Neural progenitor cell (in vitro differentiated cells): ENCODE results near the gene TMEM107. TPM values are rescaled to one million over a fixed set of nuclear protein-coding genes. Genes with fewer than 3 reads are reported as not detected.

Experiments
- DNase-seq: peaks from one replicate; pipeline ENCODE4 v3.0.0-alpha.2; 2016; ENCODE audit warnings: low spot score
- H2AFZ ChIP-seq: fragments of 200-600 bp; sonication (generic); replicated peaks from 2 replicates; pipeline ENCODE4 v1.6.1; 2016; ENCODE audit warnings: antibody characterized with exemption
- H3F3A ChIP-seq: fragments of 200-600 bp; sonication (generic); 2 replicates; pipeline ENCODE4 v1.6.1; 2016; ENCODE audit warnings: antibody characterized with exemption, low read depth
- H3K27ac ChIP-seq: fragments of 200-600 bp; sonication (generic); 2 replicates; pipeline ENCODE4 v1.5.1; 2016; ENCODE audit warnings: mild to moderate bottlenecking
- H3K27me3 ChIP-seq: fragments of 200-600 bp; sonication (generic); 2 replicates; pipeline ENCODE4 v1.6.1; 2016; ENCODE audit warnings: mild to moderate bottlenecking, moderate library complexity
- H3K36me3 ChIP-seq: fragments of 200-600 bp; sonication (generic); 2 replicates; pipeline ENCODE4 v1.5.1; 2016
- H3K4me1 ChIP-seq: fragments of 200-600 bp; sonication (generic); 2 replicates; pipeline ENCODE4 v1.6.1; 2016; ENCODE audit warnings: mixed run types
- H3K4me2 ChIP-seq: fragments of 200-600 bp; sonication (generic); 2 replicates; pipeline ENCODE4 v1.6.1; 2016
- H3K4me3 ChIP-seq: fragments of 200-600 bp; sonication (generic); 2 replicates; pipeline ENCODE4 v1.5.1; 2016
- H3K79me2 ChIP-seq: fragments of 200-600 bp; sonication (generic); 2 replicates; pipeline ENCODE4 v1.6.1; 2016; ENCODE audit warnings: low read depth
- H3K9ac ChIP-seq: fragments of 200-600 bp; sonication (generic); 2 replicates; pipeline ENCODE4 v1.6.1; 2016
- H3K9me3 ChIP-seq: fragments of 200-600 bp; sonication (generic); 2 replicates; pipeline ENCODE4 v1.5.1; 2016; ENCODE audit warnings: low read depth
- H4K20me1 ChIP-seq: fragments of 200-600 bp; sonication (generic); 2 replicates; pipeline ENCODE4 v1.6.1; 2016; ENCODE audit warnings: low read depth
- H3K27ac Mint-ChIP-seq: 3 replicates; pipeline ENCODE4 v1.8.0; 2021; ENCODE audit warnings: mixed read lengths
- H3K27me3 Mint-ChIP-seq: 2 replicates; pipeline ENCODE4 v1.8.0; 2022; ENCODE audit warnings: low read depth, mild to moderate bottlenecking, inconsistent platforms, moderate library complexity, mixed read lengths; ENCODE audit not compliant: insufficient read depth
- H3K36me3 Mint-ChIP-seq: 3 replicates; pipeline ENCODE4 v1.8.0; 2021; ENCODE audit warnings: mixed read lengths
- H3K4me1 Mint-ChIP-seq: 3 replicates; pipeline ENCODE4 v1.8.0; 2021; ENCODE audit warnings: mixed read lengths
- H3K4me3 Mint-ChIP-seq: 3 replicates; pipeline ENCODE4 v1.8.0; 2021; ENCODE audit warnings: mild to moderate bottlenecking, moderate library complexity, mixed read lengths
- H3K9me3 Mint-ChIP-seq: 3 replicates; pipeline ENCODE4 v1.8.0; 2020; ENCODE audit warnings: mixed read lengths
- CTCF ChIP-seq: fragments of 200-600 bp; sonication (generic); IDR thresholded peaks from 2 replicates; pipeline ENCODE4 v1.5.1; 2017; ENCODE audit warnings: antibody characterized with exemption, mild to moderate bottlenecking
- EZH2 ChIP-seq: fragments of 200-600 bp; sonication (generic); IDR thresholded peaks from 2 replicates; pipeline ENCODE4 v1.6.1; 2017; ENCODE audit warnings: antibody characterized with exemption, mild to moderate bottlenecking, moderate library complexity
- EZH2phosphoT487 ChIP-seq: fragments of 200-600 bp; sonication (generic); IDR thresholded peaks from 2 replicates; pipeline ENCODE4 v1.6.1; 2017; ENCODE audit warnings: antibody characterized with exemption
- total RNA-seq: library from RNA; depleted of rRNA; stranded (reverse); fragments of >200 nt; gene quantifications from 2 replicates; pipeline ENCODE4 v1.2.3, GENCODE V29; 2015; ENCODE audit warnings: low replicate concordance

Gene TMEM107
- total RNA-seq, 1 donor from 2014 or later, result 26.0 TPM

GRCh38 chr17:8222630-8223355 lies 46.6 kb upstream of the TMEM107 start:
- H3K79me2 ChIP-seq, result no peaks in the 10 kb centered on the region
- DNase-seq, result peak; percentile 92
- peaks cover 57% of the 10 kb centered on the region for H3K4me1 Mint-ChIP-seq
- peaks cover 71% of the 10 kb centered on the region for H3F3A ChIP-seq
- H3K9me3 ChIP-seq, result no peaks in the 10 kb centered on the region
- H3K4me2 ChIP-seq, result peak overlapping the region; percentile 87
- H3K27ac ChIP-seq, result peak overlapping the region; percentile 40
- peak overlapping the region; percentile 17 for H3K9ac ChIP-seq
- H3K4me3 Mint-ChIP-seq, result peak overlapping the region; percentile 98
- H3K27me3 Mint-ChIP-seq, result peaks cover 49% of the 10 kb centered on the region
- no peaks in the 10 kb centered on the region for H3K27me3 ChIP-seq
- H2AFZ ChIP-seq, result peak overlapping the region; percentile 69
- H3K4me1 ChIP-seq, result no peaks in the 10 kb centered on the region
- peak overlapping the region; percentile 100 for H3K27ac Mint-ChIP-seq
- peaks cover 33% of the 10 kb centered on the region for H3K9me3 Mint-ChIP-seq
- H3K4me3 ChIP-seq, result peak overlapping the region; percentile 91
- no peaks in the 10 kb centered on the region for H3K36me3 ChIP-seq
- peaks cover 22% of the 10 kb centered on the region for H3K36me3 Mint-ChIP-seq
- TF ChIP-seq EZH2 (no peak), CTCF (no peak), EZH2phosphoT487 (peak; percentile 9)
- H4K20me1 ChIP-seq, result peaks cover 13% of the 10 kb centered on the region

- no peaks in the 10 kb centered on the region for H3K27me3 ChIP-seq
- H3K9ac ChIP-seq, result no peak overlapping the region
- H3K4me3 ChIP-seq, result peak overlapping the region; percentile 91
- no peak overlapping the region for H3K27ac ChIP-seq
- no peak overlapping the region for H2AFZ ChIP-seq
- Mint-ChIP-seq H3K9me3 (peaks cover 33% of the 10 kb centered on the region), H3K36me3 (peaks cover 19% of the 10 kb centered on the region), H3K27me3 (peaks cover 47% of the 10 kb centered on the region), H3K27ac (peak overlapping the region; percentile 100), H3K4me1 (peaks cover 53% of the 10 kb centered on the region), H3K4me3 (peak overlapping the region; percentile 98)
- peak overlapping the region; percentile 87 for H3K4me2 ChIP-seq
- no peaks in the 10 kb centered on the region for H3K36me3 ChIP-seq
- no peaks in the 10 kb centered on the region for H3K9me3 ChIP-seq
- no peaks in the 10 kb centered on the region for H3K79me2 ChIP-seq
- DNase-seq, result peak; percentile 86
- H3F3A ChIP-seq, result peaks cover 67% of the 10 kb centered on the region
- no peaks in the 10 kb centered on the region for H3K4me1 ChIP-seq
- H4K20me1 ChIP-seq, result peaks cover 8% of the 10 kb centered on the region
- TF ChIP-seq EZH2, result no peak
- no peak for TF ChIP-seq EZH2phosphoT487
Measured at GRCh38 chr17:8222380-8222629, 46.1 kb upstream of the TMEM107 start.

GRCh38 chr17:8221663-8222379 lies 45.6 kb upstream of the TMEM107 start:
- Histone ChIP-seq H2AFZ (peak overlapping the region; percentile 85), H3K27ac (no peak overlapping the region), H3K9me3 (no peaks in the 10 kb centered on the region), H4K20me1 (peaks cover 5% of the 10 kb centered on the region), H3K4me2 (peak overlapping the region; percentile 87), H3K36me3 (no peaks in the 10 kb centered on the region), H3K4me3 (peak overlapping the region; percentile 91), H3K79me2 (no peaks in the 10 kb centered on the region), H3K4me1 (no peaks in the 10 kb centered on the region), H3K27me3 (no peaks in the 10 kb centered on the region), H3K9ac (no peak overlapping the region), H3F3A (peaks cover 63% of the 10 kb centered on the region)
- peaks cover 49% of the 10 kb centered on the region for H3K4me1 Mint-ChIP-seq
- peak; percentile 89 for DNase-seq
- H3K27me3 Mint-ChIP-seq, result peaks cover 42% of the 10 kb centered on the region
- peak overlapping the region; percentile 98 for H3K4me3 Mint-ChIP-seq
- peaks cover 16% of the 10 kb centered on the region for H3K36me3 Mint-ChIP-seq
- TF ChIP-seq EZH2 (no peak), CTCF (no peak), EZH2phosphoT487 (no peak)
- peaks cover 29% of the 10 kb centered on the region for H3K9me3 Mint-ChIP-seq
- H3K27ac Mint-ChIP-seq, result peak overlapping the region; percentile 100
